Mesendoderm (in vitro differentiated cells): ENCODE data around the gene NLRC5.
A peak's percentile ranks its signal among the peaks of the same experiment; 100 is the strongest.

Source experiments
- DNase-seq: peaks from one replicate; pipeline ENCODE4 v3.0.0; 2013
- H2AK5ac ChIP-seq: 2 replicates; pipeline ENCODE4 v1.6.1; 2013; ENCODE audit warnings: low read length, inconsistent platforms
- H2BK120ac ChIP-seq: 2 replicates; pipeline ENCODE4 v1.6.1; 2013; ENCODE audit warnings: low read depth, mild to moderate bottlenecking, low read length, moderate library complexity, mixed read lengths
- H2BK15ac ChIP-seq: replicated peaks from 2 replicates; pipeline ENCODE4 v1.6.1; 2013; ENCODE audit warnings: low read depth, mild to moderate bottlenecking, moderate library complexity
- H2BK5ac ChIP-seq: 2 replicates; pipeline ENCODE4 v1.6.1; 2013; ENCODE audit warnings: low read length, inconsistent platforms
- H3K18ac ChIP-seq: 2 replicates; pipeline ENCODE4 v1.6.1; 2013; ENCODE audit warnings: mild to moderate bottlenecking, low read length, mixed read lengths
- H3K23ac ChIP-seq: one replicate; pipeline ENCODE4 v1.6.1; 2013; ENCODE audit warnings: low read length
- H3K27ac ChIP-seq: 2 replicates; pipeline ENCODE4 v1.5.1; 2013; ENCODE audit warnings: low read depth, mild to moderate bottlenecking, inconsistent platforms, low read length, moderate library complexity
- H3K27me3 ChIP-seq: 2 replicates; pipeline ENCODE4 v1.6.1; 2013; ENCODE audit warnings: low read length, control low read depth, mild to moderate bottlenecking, inconsistent platforms; ENCODE audit not compliant: insufficient read depth, poor library complexity
- H3K36me3 ChIP-seq: 2 replicates; pipeline ENCODE4 v1.6.1; 2013; ENCODE audit warnings: low read length, inconsistent platforms; ENCODE audit not compliant: control insufficient read depth, insufficient read depth
- H3K4ac ChIP-seq: one replicate; pipeline ENCODE4 v1.6.1; 2013; ENCODE audit warnings: low read depth, mild to moderate bottlenecking, low read length, moderate library complexity
- H3K4me1 ChIP-seq: 2 replicates; pipeline ENCODE4 v1.6.1; 2013; ENCODE audit warnings: low read depth, low read length, inconsistent platforms; ENCODE audit not compliant: control insufficient read depth
- H3K4me2 ChIP-seq: 2 replicates; pipeline ENCODE4 v1.6.1; 2013; ENCODE audit warnings: low read length
- H3K4me3 ChIP-seq: 2 replicates; pipeline ENCODE4 v1.5.1; 2013; ENCODE audit warnings: mild to moderate bottlenecking, low read length
- H3K56ac ChIP-seq: one replicate; pipeline ENCODE4 v1.6.1; 2013; ENCODE audit warnings: low read length
- H3K79me1 ChIP-seq: 2 replicates; pipeline ENCODE4 v1.6.1; 2013; ENCODE audit warnings: low read length, inconsistent platforms
- H3K79me2 ChIP-seq: 2 replicates; pipeline ENCODE4 v1.6.1; 2013; ENCODE audit warnings: mild to moderate bottlenecking, low read length; ENCODE audit not compliant: control insufficient read depth, insufficient read depth
- H3K9ac ChIP-seq: 2 replicates; pipeline ENCODE4 v1.6.1; 2013; ENCODE audit warnings: low read length, inconsistent platforms
- H4K5ac ChIP-seq: one replicate; pipeline ENCODE4 v1.6.1; 2013; ENCODE audit warnings: low read length
- H4K8ac ChIP-seq: one replicate; pipeline ENCODE4 v1.6.1; 2013; ENCODE audit warnings: low read depth, mild to moderate bottlenecking, control low read depth, low read length, moderate library complexity
- WGBS: extraction: QIAGEN DNeasy Blood & Tissue Kit; methylation state at CpG from one replicate; pipeline ENCODE4 v1.1.7; 2013; ENCODE audit warnings: low lambda C conversion rate, missing lambda C conversion rate; ENCODE audit not compliant: insufficient coverage; ENCODE audit errors: extremely low coverage; 5-methylcytosine and 5-hydroxymethylcytosine counted together

The NLRC5 gene

DNA sequence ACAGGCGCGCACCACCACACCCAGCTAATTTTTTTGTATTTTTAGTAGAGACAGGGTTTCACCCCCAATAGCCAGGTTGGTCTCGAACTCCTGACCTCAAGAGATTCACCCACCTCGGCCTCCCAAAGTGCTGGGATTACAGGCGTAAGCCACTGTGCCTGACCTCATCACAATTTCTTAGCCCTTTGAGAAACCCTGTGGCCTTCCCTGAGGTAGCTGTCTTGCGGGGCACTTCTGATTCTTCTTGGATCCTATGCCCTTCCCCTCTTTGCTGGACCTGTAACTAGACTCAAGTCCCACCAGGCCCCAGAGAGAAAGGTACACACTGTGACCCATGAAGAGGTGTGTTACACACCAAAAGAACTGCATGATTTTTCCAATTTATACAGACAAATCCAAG, 41.1 kb upstream of the NLRC5 start:
- Histone ChIP-seq H3K4ac (no peak overlapping the region), H3K27me3 (no peaks in the 10 kb centered on the region), H3K4me3 (no peak overlapping the region), H3K56ac (no peak overlapping the region), H4K5ac (no peak overlapping the region), H3K9ac (no peak overlapping the region), H3K79me1 (no peaks in the 10 kb centered on the region), H3K27ac (no peak overlapping the region), H3K4me1 (no peaks in the 10 kb centered on the region), H3K18ac (no peak overlapping the region), H2BK5ac (no peak overlapping the region), H3K4me2 (no peak overlapping the region), H2BK120ac (no peak overlapping the region), H3K36me3 (peaks cover 6% of the 10 kb centered on the region), H4K8ac (no peak overlapping the region), H3K23ac (no peak overlapping the region), H2BK15ac (no peak overlapping the region), H2AK5ac (no peak overlapping the region), H3K79me2 (no peaks in the 10 kb centered on the region)
- no peak for DNase-seq
- WGBS, result no CpG with 5 or more reads among the region's 6 CpGs

DNA sequence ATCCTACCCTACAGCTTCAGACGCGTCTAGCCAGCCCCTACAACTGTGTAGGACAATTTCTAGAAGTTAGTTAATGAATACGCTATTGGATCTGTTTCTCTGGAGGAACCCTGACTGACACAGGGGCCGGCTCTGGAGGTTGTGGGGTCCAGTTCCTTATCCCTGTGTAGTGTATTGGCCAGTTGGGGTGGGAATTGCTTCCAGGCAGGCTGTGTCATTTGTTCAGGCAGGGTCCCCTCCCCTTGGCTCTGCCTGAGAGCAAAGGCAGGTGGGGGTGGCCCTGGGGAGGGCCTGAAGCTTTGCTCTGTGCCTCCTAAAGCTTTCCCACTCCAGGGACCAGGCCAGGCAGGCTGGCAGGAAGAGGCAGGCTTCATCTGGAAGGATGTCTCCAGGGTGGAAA, 39.3 kb upstream of the NLRC5 start:
- no peak overlapping the region for H4K5ac ChIP-seq
- H2AK5ac ChIP-seq, result no peak overlapping the region
- no peak overlapping the region for H3K56ac ChIP-seq
- H3K9ac ChIP-seq, result no peak overlapping the region
- H3K4ac ChIP-seq, result no peak overlapping the region
- H3K4me2 ChIP-seq, result no peak overlapping the region
- DNase-seq, result no peak
- H3K23ac ChIP-seq, result no peak overlapping the region
- no peak overlapping the region for H4K8ac ChIP-seq
- H3K27ac ChIP-seq, result no peak overlapping the region
- H3K36me3 ChIP-seq, result peaks cover 2% of the 10 kb centered on the region
- no peaks in the 10 kb centered on the region for H3K79me1 ChIP-seq
- H2BK120ac ChIP-seq, result no peak overlapping the region
- H3K79me2 ChIP-seq, result no peaks in the 10 kb centered on the region
- H3K4me1 ChIP-seq, result no peaks in the 10 kb centered on the region
- H3K27me3 ChIP-seq, result no peaks in the 10 kb centered on the region
- no CpG with 5 or more reads among the region's 4 CpGs for WGBS
- no peak overlapping the region for H3K18ac ChIP-seq
- no peak overlapping the region for H2BK15ac ChIP-seq
- H3K4me3 ChIP-seq, result no peak overlapping the region
- H2BK5ac ChIP-seq, result no peak overlapping the region

DNA sequence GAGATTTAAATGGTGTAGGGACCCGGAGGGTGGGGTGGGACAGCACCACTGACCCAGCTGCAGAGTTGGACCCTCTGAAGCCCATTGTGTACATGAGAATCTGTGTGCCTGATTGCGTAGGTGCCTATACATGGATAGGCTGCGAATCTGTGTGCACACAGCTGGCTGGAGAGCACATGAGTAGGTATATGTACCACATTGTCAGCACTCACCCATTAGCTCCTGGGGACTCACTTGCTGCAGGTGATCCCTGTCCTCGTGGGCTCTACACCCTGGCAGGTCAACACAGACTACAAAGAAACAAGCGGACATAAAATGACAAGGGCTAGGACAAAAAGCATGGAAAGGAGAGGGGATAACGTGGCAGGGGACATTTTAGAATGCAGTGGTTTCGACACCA, 38.9 kb upstream of the NLRC5 start:
- H3K9ac ChIP-seq, result no peak overlapping the region
- no peak overlapping the region for H3K4me2 ChIP-seq
- no peak for DNase-seq
- H3K4me1 ChIP-seq, result no peaks in the 10 kb centered on the region
- WGBS, result no CpG with 5 or more reads among the region's 7 CpGs
- H4K8ac ChIP-seq, result no peak overlapping the region
- no peak overlapping the region for H2AK5ac ChIP-seq
- no peaks in the 10 kb centered on the region for H3K79me2 ChIP-seq
- H3K18ac ChIP-seq, result no peak overlapping the region
- H3K4me3 ChIP-seq, result no peak overlapping the region
- H3K27ac ChIP-seq, result no peak overlapping the region
- H3K23ac ChIP-seq, result no peak overlapping the region
- no peaks in the 10 kb centered on the region for H3K27me3 ChIP-seq
- no peak overlapping the region for H4K5ac ChIP-seq
- no peak overlapping the region for H2BK5ac ChIP-seq
- H2BK120ac ChIP-seq, result no peak overlapping the region
- no peaks in the 10 kb centered on the region for H3K36me3 ChIP-seq
- no peak overlapping the region for H2BK15ac ChIP-seq
- no peak overlapping the region for H3K56ac ChIP-seq
- no peak overlapping the region for H3K4ac ChIP-seq
- H3K79me1 ChIP-seq, result no peaks in the 10 kb centered on the region

DNA sequence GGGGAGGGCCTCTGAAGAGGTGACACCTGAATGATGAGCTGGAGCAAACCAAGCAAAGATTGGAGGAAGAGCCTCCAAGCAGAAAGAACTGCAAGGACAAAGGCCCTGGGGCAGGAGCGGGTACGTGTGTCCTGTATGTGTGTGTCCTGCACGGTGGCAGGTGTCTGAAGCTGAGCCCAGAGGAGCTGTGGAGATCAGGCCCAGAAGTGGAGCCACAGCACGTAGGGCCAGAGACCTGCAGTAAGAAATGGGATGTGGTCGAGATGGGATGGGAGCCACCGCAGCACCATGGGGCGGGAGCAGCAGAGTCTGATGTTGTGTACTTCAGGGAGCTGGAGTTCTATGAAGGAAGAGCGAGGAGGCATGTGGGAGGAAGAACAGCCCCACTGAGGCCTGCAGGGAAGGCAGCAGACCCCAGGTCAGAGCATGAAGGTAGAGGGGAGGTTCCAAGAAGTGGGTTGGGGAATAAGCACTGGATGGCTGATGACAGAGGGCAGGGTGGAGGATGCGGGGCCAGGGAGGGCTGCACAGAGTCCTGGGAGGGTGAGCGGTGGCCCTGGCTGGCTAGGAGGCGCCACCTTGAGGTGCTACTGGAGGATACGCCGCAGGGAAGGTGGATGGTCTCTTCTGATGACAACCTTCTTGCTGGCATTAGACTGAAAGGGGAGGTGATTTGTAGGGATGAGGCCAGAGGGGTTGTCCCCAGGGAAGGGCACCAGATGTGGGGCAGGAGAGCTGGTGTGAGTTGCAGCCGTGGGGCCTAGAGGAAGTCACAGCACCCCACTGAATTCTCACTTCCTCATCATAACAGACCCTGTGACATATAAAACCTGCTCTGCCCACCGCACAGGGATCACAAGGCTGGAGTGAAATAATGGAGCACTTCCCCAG, 38.2 kb upstream of the NLRC5 start:
- no peak overlapping the region for H3K4me2 ChIP-seq
- H3K4me1 ChIP-seq, result no peaks in the 10 kb centered on the region
- H3K4ac ChIP-seq, result no peak overlapping the region
- no peak overlapping the region for H2BK15ac ChIP-seq
- no peak overlapping the region for H3K56ac ChIP-seq
- no peak overlapping the region for H3K9ac ChIP-seq
- H2BK5ac ChIP-seq, result no peak overlapping the region
- H3K36me3 ChIP-seq, result no peaks in the 10 kb centered on the region
- H3K79me1 ChIP-seq, result no peaks in the 10 kb centered on the region
- no peak overlapping the region for H4K5ac ChIP-seq
- no peaks in the 10 kb centered on the region for H3K27me3 ChIP-seq
- no peak overlapping the region for H2BK120ac ChIP-seq
- no CpG with 5 or more reads among the region's 15 CpGs for WGBS
- DNase-seq, result peak; percentile 79
- H4K8ac ChIP-seq, result no peak overlapping the region
- no peak overlapping the region for H2AK5ac ChIP-seq
- H3K79me2 ChIP-seq, result no peaks in the 10 kb centered on the region
- no peak overlapping the region for H3K4me3 ChIP-seq
- H3K27ac ChIP-seq, result no peak overlapping the region
- H3K18ac ChIP-seq, result no peak overlapping the region
- no peak overlapping the region for H3K23ac ChIP-seq

DNA sequence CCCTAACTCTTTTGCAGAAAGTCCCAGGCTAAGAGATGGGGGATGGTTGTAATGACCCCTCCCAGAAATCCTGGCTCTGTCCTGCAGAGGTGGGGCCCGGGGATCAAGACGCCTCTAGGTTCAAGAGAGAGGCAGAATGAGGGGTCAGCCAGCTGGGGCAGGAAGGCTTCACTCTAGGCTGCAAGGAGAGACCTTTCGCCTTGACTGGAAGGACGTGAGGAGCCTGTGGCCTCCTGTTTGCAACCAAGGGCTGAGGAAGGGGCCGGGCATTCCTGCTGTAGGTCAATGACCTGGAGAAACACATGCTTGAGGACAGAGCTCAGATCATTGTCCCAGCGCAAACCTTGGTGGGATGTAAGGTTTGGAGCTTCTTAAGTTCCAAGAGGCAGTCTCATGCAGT, 36.4 kb upstream of the NLRC5 start:
- H4K8ac ChIP-seq, result no peak overlapping the region
- H3K79me2 ChIP-seq, result no peaks in the 10 kb centered on the region
- no peak overlapping the region for H3K23ac ChIP-seq
- H2AK5ac ChIP-seq, result no peak overlapping the region
- H3K4me3 ChIP-seq, result no peak overlapping the region
- H3K27me3 ChIP-seq, result no peaks in the 10 kb centered on the region
- no peak for DNase-seq
- no peak overlapping the region for H2BK15ac ChIP-seq
- no peak overlapping the region for H2BK120ac ChIP-seq
- H3K4me1 ChIP-seq, result no peaks in the 10 kb centered on the region
- no CpG with 5 or more reads among the region's 6 CpGs for WGBS
- H4K5ac ChIP-seq, result no peak overlapping the region
- no peak overlapping the region for H3K27ac ChIP-seq
- no peak overlapping the region for H3K18ac ChIP-seq
- H3K9ac ChIP-seq, result no peak overlapping the region
- H2BK5ac ChIP-seq, result no peak overlapping the region
- no peak overlapping the region for H3K56ac ChIP-seq
- H3K4ac ChIP-seq, result no peak overlapping the region
- no peak overlapping the region for H3K4me2 ChIP-seq
- no peaks in the 10 kb centered on the region for H3K79me1 ChIP-seq
- no peaks in the 10 kb centered on the region for H3K36me3 ChIP-seq

DNA sequence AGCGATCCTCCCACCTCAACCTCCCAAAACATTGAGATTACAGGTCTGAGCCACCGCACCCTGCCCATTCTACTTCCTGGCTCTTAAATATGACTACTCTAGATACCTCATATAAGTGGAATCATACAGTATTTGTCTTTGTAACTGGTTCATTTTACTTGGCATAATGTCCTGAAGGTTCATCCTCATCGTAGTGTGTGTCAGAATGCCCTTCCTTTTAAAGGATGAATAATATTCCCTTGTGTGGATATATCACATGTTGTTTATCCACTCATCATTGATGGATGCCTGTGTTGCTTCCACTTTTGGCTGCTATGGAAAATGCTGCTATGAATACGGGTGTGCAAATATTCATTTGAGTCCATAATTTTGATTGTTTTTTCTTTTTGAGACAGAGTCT, 33.3 kb upstream of the NLRC5 start:
- no peak overlapping the region for H3K27ac ChIP-seq
- no peak overlapping the region for H3K9ac ChIP-seq
- H3K79me1 ChIP-seq, result no peaks in the 10 kb centered on the region
- whole genome bisulfite sequencing, result no CpG with 5 or more reads among the region's 4 CpGs
- no peaks in the 10 kb centered on the region for H3K27me3 ChIP-seq
- H3K4ac ChIP-seq, result no peak overlapping the region
- H3K36me3 ChIP-seq, result no peaks in the 10 kb centered on the region
- H3K18ac ChIP-seq, result no peak overlapping the region
- no peaks in the 10 kb centered on the region for H3K79me2 ChIP-seq
- H2BK5ac ChIP-seq, result no peak overlapping the region
- H2AK5ac ChIP-seq, result no peak overlapping the region
- no peak overlapping the region for H3K23ac ChIP-seq
- no peak overlapping the region for H4K5ac ChIP-seq
- no peak for DNase-seq
- H2BK120ac ChIP-seq, result no peak overlapping the region
- no peak overlapping the region for H4K8ac ChIP-seq
- H3K4me1 ChIP-seq, result no peaks in the 10 kb centered on the region
- no peak overlapping the region for H3K56ac ChIP-seq
- H2BK15ac ChIP-seq, result no peak overlapping the region
- H3K4me2 ChIP-seq, result no peak overlapping the region
- no peak overlapping the region for H3K4me3 ChIP-seq
